Activated CD8-positive, alpha-beta memory T cell treated with anti-CD3 and anti-CD28 coated beads for 24 hours (primary cell): Measurements from ENCODE around the gene ITGA11.

Source experiments
- DNase-seq: peaks from one replicate; pipeline ENCODE4 v3.0.0-alpha.2; 2020

Gene ITGA11

GRCh38 chr15:68348606-68349005, 83.4 kb downstream of the ITGA11 start:
- DNase-seq: no peak

DNA sequence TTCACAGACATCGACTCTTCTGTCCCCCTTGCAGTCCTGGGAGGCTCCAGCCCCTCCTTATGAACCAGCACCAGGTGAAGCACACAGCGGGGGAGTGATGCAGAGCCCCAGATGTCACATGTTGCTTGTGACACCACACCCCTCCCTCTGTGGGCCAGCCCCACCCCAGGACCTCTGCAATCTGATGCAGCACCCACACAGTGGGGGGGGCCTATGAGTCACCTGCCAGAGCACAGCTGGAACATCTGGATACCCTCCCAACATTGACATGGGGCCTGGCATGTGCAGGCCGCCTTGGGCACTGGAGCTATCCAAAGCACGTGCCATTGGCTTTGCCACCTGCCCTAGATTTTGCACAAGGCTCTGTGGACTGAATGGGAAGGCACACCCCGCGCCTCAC, 83.9 kb downstream of the ITGA11 start:
- DNase-seq: no peak

- no peak for DNase-seq
Observed at GRCh38 chr15:68347392-68347791, 84.6 kb downstream of the ITGA11 start.

- DNase-seq: no peak
Observed at GRCh38 chr15:68346979-68347378, 85.0 kb downstream of the ITGA11 start.

DNA sequence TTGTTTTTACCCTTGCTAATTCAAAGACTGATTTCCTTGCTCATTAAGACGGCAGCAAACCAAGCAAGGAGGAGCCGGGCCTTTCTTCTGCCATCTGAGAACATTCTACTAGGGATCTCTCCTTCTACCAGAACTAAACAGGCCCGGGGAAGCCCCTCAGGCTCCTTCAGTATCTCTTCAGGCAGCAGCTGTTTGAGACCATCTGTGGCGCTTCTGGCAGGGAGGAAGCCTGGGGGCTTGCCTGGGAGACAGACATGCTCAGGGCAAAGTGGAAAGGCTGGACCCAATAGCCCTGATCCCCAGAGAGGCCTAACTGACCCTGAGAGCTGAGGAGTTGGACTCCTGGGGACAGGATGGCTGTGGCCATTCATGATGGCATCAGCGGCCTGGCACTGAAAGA, 86.5 kb downstream of the ITGA11 start:
- no peak for DNase-seq

- DNase-seq: no peak
Observed at GRCh38 chr15:68344600-68344999, 87.4 kb downstream of the ITGA11 start.

DNA sequence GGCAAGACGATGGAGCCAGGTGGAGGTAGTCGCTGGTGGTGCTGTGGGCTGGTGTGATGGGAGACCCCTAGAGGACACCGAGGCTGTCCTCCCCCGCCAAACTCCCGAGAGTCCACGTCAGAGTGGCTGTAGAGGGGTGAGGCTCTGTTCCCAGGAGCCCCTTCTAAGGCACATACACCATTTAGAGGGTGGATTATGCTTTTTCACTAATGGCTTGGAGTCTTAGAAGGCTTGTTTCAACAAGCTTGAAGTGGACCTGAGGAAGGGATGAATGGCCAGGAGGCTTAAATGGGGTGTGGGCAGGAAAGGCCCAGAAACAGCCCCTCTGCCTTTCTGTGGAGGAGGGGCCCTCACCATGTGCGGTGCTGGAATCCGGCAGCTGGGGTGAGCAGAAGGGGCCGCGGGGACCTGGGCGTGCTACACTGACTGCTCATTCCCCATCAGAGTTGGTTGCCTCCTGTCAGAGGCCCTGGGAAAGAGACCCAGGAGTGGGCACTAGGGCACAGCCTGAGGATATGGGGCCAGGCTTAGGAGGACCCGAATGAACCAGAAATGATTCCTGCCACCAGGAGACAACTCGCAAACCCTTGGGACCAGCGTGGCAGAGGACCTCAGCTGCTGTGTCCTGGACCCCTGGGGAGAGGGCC, 88.3 kb downstream of the ITGA11 start:
- no peak for DNase-seq

GRCh38 chr15:68341760-68342725, 89.9 kb downstream of the ITGA11 start:
- DNase-seq: no peak

DNA sequence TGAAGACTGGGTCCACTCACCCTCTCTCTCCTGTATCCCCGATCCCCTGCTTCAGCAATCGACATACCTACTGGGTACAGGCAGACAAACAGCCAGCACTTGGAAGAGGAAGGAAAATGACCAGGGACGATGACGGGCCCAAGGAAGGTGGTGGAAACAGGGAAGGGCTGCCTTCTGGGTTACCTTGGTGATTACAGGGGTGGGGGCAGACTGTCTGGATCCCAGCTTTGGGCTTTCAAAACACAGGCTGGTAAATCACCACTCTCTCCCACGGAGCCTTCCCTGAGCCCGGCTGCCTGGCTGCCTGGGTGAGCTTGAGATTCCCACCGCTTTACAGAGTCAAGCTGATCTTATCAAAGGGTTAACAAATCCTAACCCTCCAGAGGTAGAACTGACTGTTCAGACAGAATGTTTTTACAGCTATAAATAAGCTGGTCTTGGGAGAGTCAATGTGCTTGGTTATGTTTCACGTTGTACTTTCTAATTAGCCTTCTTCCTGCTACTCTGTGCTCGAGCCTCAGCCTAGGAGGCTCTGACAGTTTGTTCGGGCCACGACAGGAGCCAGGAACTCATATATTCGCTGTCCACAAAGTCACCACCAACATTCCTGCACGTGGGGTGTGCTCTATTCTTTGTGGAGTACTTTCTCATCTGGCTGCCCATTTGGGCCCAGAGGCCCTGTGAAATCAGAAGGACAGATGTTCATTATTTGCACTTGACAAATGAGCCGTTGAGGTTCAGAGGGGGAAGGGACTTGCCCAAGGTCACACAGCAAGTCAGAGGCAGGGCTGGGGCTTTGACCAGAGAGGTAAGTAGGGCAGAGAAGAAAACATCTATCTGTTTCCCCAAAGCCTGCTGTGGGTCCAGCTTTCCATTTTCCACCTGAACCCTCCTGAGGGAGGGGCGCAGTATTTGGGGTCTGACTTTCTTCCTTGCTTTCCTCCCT, 91.0 kb downstream of the ITGA11 start:
- DNase-seq: no peak

DNA sequence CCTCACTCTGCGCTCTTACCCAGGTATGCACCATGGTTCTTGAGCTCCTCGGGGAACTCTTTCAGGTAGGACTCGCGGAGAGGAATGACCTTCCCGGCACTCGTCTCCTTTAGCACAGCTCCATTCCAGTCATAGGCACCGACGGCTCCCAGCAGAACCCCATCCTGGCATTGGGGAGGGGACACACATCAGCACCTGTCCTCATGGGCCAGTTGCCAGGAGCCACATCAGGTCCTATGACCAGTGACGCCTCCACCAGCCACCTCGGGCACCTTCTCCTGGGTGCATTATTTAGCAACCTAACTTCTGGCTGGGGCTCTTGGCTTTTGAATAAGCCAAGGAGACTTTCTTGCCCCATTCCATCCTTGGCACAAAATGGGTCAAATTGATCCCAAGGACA, 92.5 kb downstream of the ITGA11 start:
- DNase-seq: no peak

DNA sequence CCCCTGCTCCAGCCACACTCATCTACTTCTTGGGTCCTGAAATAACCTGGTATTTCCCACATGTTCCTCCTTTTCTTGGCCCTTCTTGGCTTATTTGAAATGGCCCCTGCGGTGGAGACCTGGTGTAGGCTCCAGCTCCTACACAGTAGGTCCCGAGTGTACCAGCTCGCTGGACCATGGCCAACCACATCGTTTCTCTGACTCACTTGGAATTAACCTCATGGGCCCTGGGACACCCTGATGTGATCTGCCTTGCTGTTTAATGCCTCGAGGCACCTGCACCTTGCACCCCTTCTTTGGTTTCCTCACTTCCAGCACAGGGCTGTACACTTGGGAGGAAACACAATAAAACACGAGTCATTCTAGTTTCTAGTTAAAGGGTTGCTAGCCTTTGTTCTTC, 94.1 kb downstream of the ITGA11 start:
- no peak for DNase-seq

DNA sequence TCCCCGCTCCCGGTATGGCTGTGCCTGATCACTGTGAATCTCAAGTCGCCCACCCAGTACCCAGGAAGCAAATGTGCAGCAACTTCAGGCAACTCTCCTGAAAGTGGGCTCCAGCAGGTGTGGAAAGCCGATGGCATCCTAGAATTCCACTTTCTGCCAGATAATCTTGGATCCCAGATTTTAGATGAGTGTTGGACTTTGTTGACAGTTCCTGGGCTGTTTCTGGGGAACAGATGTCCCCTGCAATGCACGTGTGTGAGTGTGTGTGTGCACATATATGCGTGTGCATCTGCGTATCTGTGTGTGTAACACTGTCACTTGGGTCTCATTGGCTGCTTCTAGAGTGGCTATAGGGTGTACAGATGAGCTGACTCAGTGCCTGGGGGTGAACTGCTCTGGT, 95.4 kb downstream of the ITGA11 start:
- DNase-seq: no peak

DNA sequence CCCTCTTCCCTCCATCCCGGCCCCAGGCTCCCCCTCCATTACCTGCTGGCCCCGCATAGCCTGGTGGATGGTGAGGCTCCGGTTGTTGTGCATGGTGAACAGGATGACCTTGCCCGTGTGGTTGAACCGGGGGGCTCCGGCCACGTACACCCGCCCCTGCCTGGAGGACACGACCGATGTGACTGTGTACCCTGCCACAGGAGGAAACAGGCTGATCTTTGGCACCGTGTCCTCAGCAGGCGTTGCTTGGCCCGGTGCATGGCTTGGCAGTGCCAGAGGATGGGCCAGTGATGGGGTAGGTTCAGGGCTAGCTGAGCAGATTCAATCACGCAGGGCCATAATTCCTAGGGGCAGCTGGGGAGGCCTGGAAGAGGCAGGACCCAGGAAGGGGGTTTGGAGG, 96.3 kb downstream of the ITGA11 start:
- no peak for DNase-seq

- DNase-seq: no peak
Observed at GRCh38 chr15:68335251-68335650, 96.7 kb downstream of the ITGA11 start.

- DNase-seq: no peak
Observed at GRCh38 chr15:68334661-68335124, 97.3 kb downstream of the ITGA11 start.

DNA sequence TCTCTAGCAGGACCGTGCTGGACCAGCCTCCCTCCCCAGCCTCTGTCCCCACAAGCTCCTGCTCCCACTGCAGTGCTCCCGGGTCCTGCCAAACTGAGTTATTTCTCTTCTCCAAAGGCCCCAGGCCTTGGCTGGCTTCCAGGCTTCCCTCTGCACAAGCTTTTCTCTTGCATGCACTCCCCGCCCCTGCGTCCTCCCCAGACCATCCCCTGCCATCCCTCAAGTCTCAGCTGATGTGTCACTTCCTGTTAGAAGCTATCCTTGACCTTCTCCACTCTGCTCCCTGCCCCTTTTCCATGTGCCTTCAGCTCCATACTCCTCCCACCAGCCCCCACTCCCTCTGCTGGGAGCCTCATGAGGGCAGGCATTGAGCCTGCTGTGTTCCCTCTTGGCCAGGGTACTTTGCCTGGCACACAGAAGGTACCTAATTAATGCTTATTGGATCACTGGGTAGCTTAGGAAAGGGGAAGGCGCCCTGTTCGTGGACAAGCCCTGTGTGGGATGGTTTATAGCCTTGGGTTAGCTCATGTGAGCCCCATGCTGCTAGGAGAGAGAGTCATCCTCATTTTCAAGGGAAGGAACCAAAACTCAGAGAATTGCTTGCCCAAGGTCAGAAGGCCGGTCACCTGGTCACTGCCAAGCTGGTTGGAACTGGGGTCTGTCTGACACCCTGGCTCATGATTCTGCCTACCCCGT, 98.0 kb downstream of the ITGA11 start:
- DNase-seq: no peak

DNA sequence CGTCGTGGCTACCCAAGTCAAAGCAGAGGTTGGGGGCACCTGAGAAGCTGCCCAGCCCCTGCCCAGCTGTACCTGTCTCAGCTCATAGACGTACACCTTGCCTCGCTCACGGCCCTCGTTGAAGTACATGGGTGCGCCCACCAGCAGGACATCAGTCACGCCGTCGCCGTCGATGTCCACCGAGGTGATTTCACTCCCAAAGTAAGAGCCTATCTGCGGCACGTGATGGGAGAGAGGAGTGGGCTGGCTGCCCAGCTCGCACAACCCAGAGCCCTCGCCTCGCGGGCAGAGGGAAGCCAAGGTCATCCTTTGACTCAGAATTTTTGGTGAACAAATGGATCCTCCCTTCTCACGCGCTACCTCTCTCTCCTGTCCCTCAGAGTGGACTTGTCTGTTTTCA, 99.7 kb downstream of the ITGA11 start:
- DNase-seq: no peak

GRCh38 chr15:68330901-68331300, 101.1 kb downstream of the ITGA11 start:
- DNase-seq: no peak

GRCh38 chr15:68330416-68330815, 101.5 kb downstream of the ITGA11 start:
- no peak for DNase-seq

- no peak for DNase-seq
Observed at GRCh38 chr15:68328964-68329363, 103.0 kb downstream of the ITGA11 start.

- no peak for DNase-seq
Observed at GRCh38 chr15:68328443-68328842, 103.5 kb downstream of the ITGA11 start.

DNA sequence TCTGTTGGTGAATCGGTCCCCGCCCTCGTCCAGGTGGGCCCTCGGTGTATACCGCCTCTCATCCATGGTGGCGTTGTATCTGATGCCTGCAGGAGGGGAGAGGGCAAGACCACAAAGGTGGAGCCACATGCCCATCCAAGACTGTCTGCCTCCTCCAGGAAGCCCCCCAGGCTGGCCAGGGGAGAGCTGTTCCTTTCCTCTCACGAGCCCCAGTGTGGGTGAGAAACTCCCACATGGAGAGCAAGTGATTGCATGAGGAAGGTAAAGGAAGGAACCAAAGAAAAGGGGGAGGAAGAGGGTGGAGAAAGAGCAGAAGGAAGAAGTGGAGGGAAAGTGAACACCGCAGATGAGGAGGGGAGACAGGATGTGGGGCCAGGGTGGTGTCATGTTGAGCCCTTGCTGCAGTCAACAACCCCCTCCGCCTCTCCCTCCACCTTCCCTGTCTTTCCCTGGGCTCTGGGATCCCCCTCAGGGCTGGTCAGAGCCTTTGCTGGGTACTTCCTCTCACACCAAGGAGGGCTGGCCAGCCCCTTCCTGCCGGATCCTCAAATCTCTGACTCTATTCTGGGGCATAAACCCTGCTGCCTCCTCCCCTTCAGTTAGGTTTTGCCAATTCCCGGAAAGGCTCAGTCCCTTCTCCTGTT, 105.1 kb downstream of the ITGA11 start:
- DNase-seq: no peak
